GM18868 (cell line): ENCODE data around the gene LRRC41.
"Not testable (repeated sequence)": the region's sequence is repeated elsewhere in the genome, so short reads cannot be mapped to it uniquely, and the experiment has no call there.

Source experiments
- ATAC-seq: cut with Tn5 transposase; IDR thresholded peaks from one replicate; pipeline ENCODE4 v1.9.1; 2021; ENCODE audit warnings: mild to moderate bottlenecking, moderate library complexity; ENCODE audit not compliant: unreplicated experiment

Gene LRRC41

GRCh38 chr1:46303038-46303871 lies at the start of gene LRRC41, which contains the start of gene UQCRH:
Gene LRRC41, minus strand, starts transcription at chr1:46303616. Its CDS starts 294 bp downstream, at chr1:46303322.
Gene UQCRH, plus strand, starts transcription at chr1:46303698. Its CDS starts 69 bp downstream, at chr1:46303767.
- peak; percentile 79 for ATAC-seq

DNA sequence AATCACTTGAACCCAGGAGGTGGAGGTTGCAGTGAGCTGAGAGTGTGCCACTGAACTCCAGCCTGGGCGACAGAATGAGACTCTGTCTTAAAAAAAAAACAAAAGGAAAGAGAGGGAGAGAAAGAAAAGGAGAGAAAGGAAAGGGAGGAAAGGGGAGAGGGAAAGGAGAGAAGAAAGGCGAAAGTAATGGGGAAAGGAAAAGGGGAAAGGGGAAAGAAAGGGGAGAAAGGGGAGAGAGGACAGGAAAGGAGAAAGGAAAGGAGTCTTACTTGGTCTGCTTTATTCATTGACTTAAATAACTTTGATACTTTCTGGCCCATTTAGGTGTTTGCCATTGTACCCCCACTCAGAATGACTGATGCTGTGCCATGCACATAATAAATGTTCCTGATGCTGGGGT lies 48.9 kb upstream of the LRRC41 start:
- no peak for ATAC-seq

GRCh38 chr1:46345281-46345680 lies 41.9 kb upstream of the LRRC41 start:
- no peak for ATAC-seq

DNA sequence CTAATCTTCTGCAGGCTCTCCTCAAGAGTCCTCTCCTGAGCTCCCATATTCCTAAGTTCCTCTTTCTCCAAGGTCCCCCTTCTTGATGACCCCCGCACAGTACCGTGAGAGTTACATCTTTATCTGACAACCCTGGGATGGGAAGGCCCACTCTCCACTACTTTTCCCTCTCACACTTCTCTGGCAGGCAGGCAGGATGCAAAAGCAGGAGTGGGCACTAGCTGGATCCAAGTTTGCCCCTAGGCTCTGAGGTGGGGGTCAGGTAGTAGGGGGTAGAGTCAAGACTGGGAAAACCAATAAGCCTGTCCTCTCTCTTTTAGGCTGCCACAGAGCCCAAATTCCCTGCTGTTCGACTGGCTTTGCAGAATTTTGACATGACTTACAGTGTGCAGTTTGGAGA lies 41.1 kb upstream of the LRRC41 start:
- ATAC-seq: no peak

DNA sequence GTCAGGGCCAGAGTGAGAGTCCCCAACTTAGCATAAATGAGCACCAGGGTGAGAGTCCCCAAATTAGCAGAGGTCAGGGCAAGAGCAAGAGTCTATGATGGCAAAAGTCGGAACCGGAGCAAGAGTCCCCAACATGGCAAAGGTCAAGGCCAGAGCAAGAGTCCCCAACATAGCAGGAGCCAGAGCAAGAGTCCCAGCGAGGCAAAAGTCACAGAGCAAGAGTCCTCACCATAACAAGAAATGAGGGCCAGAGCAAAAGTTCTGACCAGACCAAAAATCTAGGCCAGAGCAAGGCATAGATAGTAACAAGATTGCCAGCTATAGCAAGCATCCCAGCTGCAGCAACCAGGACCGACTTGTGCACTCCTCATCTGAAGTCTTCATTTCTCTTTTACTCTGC lies 40.3 kb upstream of the LRRC41 start:
- no peak for ATAC-seq

DNA sequence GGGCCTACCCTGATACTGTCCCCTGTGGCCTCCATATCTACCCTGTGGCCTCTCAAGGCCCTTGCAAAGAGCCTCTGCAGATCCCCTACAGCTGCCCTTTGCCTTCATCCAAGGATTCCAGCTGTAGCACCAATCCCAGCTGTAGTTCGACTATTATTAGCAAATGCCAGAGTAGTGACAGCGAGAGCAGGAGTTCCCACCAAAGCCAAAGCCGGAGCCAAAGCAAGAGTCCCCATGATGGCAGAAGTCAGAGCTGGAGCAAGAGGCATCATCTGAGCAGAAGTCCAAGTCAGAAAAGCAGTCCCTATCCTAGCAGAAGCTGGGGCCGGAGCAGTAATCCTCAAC lies 39.9 kb upstream of the LRRC41 start:
- no peak for ATAC-seq

DNA sequence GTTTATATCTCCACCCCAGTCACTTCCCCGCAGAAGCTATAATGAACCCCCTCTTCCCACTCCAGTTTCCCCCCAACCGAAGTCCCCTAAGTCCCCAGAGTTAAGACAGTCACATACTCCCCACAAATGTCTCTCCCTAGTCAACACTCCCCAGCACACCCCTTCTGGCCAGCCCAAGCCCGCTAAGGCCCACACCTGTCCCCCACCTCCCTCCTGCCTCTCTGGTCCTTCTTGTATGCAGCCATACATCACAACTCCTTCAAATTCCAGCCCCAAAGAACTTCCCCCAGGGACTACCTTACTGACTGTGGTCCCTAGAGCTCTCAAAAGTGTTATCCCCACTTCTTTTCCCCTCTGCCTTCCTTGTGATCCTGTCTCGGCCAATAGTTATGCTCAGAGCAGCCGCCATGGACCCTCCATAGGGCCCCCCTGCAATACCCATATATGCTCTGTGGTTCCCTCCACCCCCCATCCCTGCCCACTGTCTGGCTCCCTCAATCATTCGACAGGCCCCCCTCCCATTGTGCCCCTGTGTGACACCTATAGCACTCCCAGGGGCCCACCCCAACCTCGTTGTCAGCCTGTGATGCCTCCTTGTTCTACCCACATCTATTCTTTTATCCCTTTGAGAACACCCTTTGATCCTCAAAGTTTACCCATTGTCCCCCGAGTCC lies 39.4 kb upstream of the LRRC41 start:
- no peak for ATAC-seq

DNA sequence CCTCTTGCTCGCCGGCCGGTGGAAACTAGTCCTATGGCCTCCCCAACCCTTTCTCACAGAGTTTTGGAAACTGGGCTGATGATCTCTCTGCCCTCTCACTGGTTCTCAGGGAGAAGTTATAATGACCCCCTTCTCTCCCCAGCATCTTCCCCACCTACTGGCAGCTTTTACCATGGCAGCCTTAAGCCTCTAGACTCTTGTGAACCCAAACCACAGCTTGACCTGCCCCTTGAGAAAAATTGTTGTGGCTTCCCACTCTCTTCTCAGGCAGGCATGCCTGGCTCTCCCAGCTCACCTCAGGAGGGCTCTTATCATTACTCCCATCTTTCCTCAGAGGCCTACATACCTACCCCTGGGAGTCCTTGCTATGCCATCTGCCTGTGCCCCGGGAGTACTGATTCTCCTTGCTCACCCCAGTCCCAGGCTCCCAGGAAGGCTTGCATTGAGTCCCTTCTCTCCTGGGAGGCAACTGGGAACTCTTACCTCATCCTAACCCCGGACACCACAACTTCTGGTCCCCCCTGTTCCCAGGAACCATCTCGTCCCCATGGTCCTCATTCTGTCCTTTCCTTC lies 38.8 kb upstream of the LRRC41 start:
- peak; percentile 44 for ATAC-seq

DNA sequence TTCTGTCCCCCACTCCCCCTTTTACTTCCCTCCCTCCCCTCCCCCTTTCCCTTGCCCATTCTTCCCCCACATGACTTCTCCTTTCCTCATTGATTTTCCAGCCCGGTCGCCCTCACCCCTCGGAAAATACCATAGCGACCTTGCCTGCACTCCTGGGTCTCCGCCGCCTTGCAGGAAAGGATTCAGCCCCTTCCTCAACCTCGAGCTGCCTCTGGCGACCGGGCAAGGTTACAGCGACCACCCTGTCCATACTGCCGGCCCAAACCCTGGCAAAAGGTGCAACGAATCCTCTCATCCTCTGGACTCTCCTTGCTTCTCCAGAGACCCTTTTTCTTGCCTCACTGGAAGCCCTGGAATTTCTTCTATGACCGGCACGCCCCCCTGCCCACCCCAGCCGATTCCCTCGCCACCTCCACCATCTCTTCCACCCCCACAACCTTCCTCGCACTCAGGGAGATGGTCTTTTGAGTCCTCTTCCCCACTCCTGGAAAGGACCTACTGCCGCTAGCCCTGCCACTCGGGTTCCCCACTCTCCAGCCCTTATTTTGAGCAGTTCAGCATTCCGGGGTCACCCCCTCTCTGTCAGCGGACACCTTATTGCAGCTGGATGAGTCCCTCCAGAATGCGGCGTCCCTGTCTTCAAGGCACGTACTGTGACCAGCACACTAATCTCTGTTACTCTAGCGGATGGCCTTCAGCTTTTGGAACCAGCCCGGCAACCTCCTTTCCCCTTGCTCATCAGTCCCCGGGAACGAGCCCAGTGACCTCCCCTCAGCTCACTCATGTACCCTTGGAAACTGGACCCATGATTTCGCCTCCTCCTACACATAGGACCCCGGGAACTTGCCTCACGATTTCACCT lies 38.0 kb upstream of the LRRC41 start:
- ATAC-seq: no peak

- ATAC-seq: peak; percentile 81
Observed at GRCh38 chr1:46340404-46341221, 37.2 kb upstream of the LRRC41 start, which contains the start of gene NSUN4. Gene NSUN4, plus strand, starts transcription at chr1:46340807. Its CDS starts 20 bp downstream, at chr1:46340827.

DNA sequence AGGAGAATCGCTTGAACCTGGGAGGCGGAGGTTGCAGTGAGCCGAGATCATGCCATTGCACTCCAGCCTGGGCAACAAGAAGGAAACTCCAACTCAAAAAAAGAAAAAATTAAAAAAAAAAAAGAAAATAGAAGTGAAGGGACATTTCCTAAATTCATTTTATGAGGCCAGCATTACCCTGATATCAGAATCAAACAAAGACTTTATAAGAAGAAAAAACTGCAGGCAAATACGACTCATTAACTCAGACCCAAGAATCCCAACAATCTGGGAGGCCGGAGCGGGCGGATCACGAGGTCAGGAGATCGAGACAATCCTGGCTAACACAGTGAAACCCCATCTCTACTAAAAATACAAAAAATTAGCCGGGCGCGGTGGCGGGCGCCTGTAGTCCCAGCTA lies 34.0 kb upstream of the LRRC41 start:
- ATAC-seq: not testable (repeated sequence)

DNA sequence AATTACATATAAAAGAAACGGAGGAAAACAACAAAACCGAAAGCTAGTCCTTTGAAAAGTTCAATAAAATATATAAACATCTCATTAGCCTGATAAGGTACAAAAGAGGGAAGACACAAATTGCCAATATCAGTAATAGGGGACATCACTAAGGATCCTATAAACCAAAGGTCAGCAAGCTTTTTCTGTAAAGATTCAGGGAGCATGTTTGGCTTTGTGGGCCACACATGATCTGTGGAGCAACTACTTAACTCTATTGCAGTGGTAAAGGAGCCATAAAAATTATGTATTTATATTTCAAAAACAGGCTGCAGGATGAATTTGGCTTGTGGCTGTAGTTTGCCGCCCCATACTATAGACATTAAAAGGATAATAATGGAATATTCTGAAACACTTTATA lies 31.7 kb upstream of the LRRC41 start:
- no peak for ATAC-seq

- no peak for ATAC-seq
Observed at GRCh38 chr1:46334030-46334384, 30.6 kb upstream of the LRRC41 start.

- ATAC-seq: peak; percentile 41
Observed at GRCh38 chr1:46333300-46334029, 30.0 kb upstream of the LRRC41 start.

DNA sequence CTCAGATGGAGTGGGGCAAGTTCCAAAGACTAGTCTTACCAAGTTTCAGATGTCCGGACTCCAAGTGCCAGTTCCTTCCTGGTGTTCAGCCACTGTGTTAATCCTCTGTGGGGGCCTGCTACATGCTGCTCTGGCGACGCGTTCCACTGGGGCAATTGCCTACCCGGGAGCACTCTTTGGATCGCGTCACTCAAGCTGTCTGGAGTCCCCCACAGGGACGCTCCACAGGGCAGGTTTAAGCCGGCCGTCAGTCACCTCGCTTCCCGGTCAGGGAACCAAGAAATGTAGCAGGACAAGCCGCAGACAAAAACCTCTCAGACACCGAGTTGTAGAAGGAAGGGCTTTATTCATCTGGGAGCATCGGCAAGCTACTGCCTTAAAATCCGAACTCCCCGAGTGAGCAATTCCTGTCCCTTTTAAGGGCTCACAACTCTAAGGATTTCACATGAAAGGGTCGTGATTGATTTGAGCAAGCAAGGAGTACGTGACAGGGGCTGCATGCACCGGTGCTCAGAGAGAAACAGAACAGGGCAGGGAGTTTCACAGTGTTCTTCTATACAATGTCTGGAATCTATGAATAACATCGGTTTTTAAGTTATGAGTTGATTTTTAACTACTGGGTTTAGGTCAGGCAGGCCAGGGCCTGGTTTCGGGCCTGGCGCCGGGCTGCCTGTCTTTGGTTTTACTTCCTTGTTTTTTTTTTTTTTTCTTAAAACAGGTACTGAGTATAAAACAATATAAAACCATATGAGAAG lies 28.5 kb upstream of the LRRC41 start:
- peak; percentile 41 for ATAC-seq

DNA sequence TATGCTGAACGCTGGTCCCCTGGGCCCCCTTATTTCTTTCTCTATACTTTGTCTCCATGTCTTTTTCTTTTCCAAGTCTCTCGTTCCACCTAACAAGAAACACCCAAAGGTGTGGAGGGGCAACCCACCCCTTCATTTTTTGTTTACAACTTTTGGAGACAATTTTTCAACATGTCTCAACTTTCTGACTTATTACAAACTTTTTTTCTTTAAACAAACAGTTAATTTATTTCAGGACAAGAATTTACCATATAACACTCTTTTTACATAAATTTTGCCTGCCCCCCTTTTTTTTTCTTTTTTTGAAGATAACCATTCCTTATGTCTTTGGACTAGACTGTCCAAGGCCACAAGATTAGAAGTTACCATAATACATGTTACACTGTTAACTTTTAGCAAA lies 27.0 kb upstream of the LRRC41 start:
- ATAC-seq: not testable (repeated sequence)

DNA sequence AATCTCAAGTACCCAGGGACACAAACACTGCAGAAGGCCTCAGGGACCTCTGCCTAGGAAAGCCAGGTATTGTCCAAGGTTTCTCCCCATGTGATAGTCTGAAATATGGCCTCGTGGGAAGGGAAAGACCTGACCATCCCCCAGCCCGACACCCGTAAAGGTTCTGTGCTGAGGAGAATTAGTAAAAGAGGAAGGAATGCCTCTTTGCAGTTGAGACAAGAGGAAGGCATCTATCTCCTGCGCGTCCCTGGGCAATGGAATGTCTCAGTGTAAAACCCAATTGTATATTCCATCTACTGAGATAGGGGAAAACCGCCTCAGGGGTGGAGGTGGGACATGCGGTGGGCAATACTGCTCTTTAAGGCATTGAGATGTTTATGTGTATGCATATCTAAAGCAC lies 26.4 kb upstream of the LRRC41 start:
- not testable (repeated sequence) for ATAC-seq

DNA sequence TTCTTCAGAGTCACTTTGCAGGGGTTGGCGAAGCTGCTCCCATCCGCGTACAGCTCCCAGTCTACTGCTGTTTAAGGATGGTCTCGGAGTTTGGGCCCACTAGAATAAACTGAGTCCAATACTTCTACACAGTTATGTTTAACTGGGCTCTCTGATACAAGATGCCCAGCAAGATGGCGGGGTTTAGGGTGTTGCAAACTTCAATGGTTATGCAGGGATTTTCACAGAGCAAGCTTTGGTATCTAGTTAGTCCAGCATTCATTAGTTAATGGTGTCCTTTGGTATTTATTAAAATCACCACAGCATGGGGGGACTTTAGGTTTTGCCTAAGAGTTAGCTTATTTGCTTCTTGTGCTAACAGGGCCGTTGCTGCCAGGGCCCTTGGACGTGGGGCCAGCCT lies 24.8 kb upstream of the LRRC41 start:
- ATAC-seq: not testable (repeated sequence)
